T-helper 1 cell treated with Interleukin-12 subunit alpha and Interleukin-12 subunit beta and Interleukin-4 antibody, amounts not matched to agents 30 μg/mL and 1 μg/mL, for 36 hours (primary cell): Measurements from ENCODE around the gene PSMD11.

Experiments used
- H3K27ac Mint-ChIP-seq: one replicate; pipeline ENCODE4 v1.8.0; 2021; ENCODE audit warnings: mild to moderate bottlenecking, mixed read lengths
- H3K27me3 Mint-ChIP-seq: one replicate; pipeline ENCODE4 v1.8.0; 2021; ENCODE audit warnings: low read depth, mixed read lengths
- H3K36me3 Mint-ChIP-seq: one replicate; pipeline ENCODE4 v1.8.0; 2021; ENCODE audit warnings: low read depth, mixed read lengths
- H3K4me1 Mint-ChIP-seq: one replicate; pipeline ENCODE4 v1.8.0; 2021; ENCODE audit warnings: low read depth, mixed read lengths
- H3K4me3 Mint-ChIP-seq: one replicate; pipeline ENCODE4 v1.8.0; 2021; ENCODE audit warnings: mild to moderate bottlenecking, moderate library complexity, mixed read lengths
- H3K9me3 Mint-ChIP-seq: one replicate; pipeline ENCODE4 v1.8.0; 2021; ENCODE audit warnings: mixed read lengths

Gene PSMD11

DNA sequence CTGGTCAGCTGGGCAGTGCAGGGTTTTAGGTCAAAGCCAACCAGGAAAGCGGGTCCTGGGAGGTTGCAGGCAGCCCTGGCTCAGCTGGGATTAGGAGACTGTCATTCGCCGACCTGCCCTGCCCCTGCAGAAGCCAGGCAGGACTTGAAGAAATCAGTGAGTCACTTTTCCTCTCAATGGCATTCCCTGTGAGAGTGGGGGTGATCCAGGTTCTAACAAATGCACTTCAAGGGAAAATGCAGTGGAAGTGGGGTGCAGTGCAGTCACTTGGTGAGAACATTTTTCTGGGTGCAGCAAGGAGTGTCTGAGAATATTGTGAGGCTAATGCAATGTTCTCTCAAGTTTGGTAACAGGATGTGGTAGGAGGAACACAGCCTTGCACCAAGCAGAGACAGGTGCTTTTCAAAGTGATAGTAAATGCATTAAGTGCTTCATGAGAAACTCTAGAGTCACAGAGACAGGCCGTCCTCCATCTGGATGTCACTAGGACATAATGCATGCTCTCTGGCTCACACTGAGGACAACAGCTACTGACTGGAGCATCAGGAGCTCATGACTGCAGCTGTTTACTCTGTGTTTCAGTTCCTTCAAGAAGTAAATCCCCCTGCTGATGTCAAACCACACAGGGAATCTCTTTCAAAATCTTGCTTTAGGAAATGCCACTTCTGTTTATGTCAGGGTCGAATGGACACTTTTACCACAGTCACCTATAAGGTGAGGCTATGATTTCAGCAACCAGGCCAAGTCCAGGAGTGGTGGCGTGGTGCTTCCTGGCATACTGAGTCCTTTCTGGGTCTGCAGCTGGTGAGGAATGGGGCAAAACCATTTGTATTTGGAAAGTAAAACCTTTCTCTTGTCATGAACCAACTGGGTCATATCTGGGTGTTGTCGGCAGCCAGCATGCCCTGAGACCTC lies 59.2 kb downstream of the PSMD11 start:
- H3K36me3 Mint-ChIP-seq, result no peaks in the 10 kb centered on the region
- no peaks in the 10 kb centered on the region for H3K9me3 Mint-ChIP-seq
- peak overlapping the region; percentile 64 for H3K4me3 Mint-ChIP-seq
- H3K27me3 Mint-ChIP-seq, result peaks cover 4% of the 10 kb centered on the region
- H3K27ac Mint-ChIP-seq, result peak overlapping the region; percentile 98
- peaks cover 42% of the 10 kb centered on the region for H3K4me1 Mint-ChIP-seq

GRCh38 chr17:32504166-32504990 lies 60.1 kb downstream of the PSMD11 start:
- no peaks in the 10 kb centered on the region for H3K36me3 Mint-ChIP-seq
- H3K9me3 Mint-ChIP-seq, result no peaks in the 10 kb centered on the region
- peaks cover 42% of the 10 kb centered on the region for H3K4me1 Mint-ChIP-seq
- H3K4me3 Mint-ChIP-seq, result peak overlapping the region; percentile 64
- peaks cover 6% of the 10 kb centered on the region for H3K27me3 Mint-ChIP-seq
- peak overlapping the region; percentile 98 for H3K27ac Mint-ChIP-seq

GRCh38 chr17:32508926-32509325 lies 64.6 kb downstream of the PSMD11 start:
- H3K4me3 Mint-ChIP-seq, result no peak overlapping the region
- H3K27me3 Mint-ChIP-seq, result peaks cover 20% of the 10 kb centered on the region
- H3K27ac Mint-ChIP-seq, result no peak overlapping the region
- peaks cover 21% of the 10 kb centered on the region for H3K4me1 Mint-ChIP-seq
- H3K36me3 Mint-ChIP-seq, result no peaks in the 10 kb centered on the region
- no peaks in the 10 kb centered on the region for H3K9me3 Mint-ChIP-seq

DNA sequence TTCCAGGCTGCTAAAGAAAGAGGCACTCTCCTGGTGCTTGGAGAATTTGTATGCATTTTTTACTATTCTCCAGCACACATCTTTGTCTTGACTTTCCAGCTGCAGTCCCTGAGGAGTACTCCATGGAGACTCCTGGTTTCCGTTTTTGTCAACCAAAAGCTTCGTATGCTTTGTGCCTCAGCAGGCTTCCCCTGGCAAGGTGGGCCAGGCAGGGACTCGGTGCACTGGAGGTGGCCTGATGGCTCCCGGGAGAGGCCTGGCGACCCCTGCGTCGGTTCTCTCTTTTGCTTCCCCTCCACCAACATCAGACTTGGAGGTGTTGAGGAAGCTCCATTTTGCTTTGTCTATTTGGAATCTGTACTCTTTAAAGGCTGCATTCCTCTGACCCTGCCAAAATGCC lies 66.2 kb downstream of the PSMD11 start:
- H3K27me3 Mint-ChIP-seq, result peaks cover 20% of the 10 kb centered on the region
- no peaks in the 10 kb centered on the region for H3K36me3 Mint-ChIP-seq
- H3K27ac Mint-ChIP-seq, result no peak overlapping the region
- H3K9me3 Mint-ChIP-seq, result no peaks in the 10 kb centered on the region
- H3K4me1 Mint-ChIP-seq, result peaks cover 6% of the 10 kb centered on the region
- no peak overlapping the region for H3K4me3 Mint-ChIP-seq

GRCh38 chr17:32512328-32512727 lies 68.0 kb downstream of the PSMD11 start:
- Mint-ChIP-seq H3K36me3 (no peaks in the 10 kb centered on the region), H3K4me3 (no peak overlapping the region), H3K9me3 (no peaks in the 10 kb centered on the region), H3K4me1 (peaks cover 10% of the 10 kb centered on the region), H3K27ac (no peak overlapping the region), H3K27me3 (peaks cover 23% of the 10 kb centered on the region)

DNA sequence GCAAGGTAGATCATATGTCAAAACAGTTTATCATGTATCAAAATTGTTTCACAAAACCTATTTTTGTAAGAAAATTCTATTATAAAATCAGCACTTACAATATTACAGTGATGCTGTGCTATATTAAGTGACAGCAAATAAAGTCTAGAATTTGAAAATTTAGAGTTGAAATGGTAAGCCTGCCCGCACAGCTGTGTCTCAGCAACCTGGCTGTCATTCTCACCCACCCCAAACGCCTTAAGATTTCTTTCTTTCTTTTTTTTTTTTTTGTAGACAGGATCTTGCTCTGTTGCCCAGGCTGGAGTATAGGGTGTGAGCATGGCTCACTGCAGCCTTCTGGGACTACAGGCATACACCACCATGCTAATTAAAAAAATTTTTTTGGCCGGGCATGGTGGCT lies 69.3 kb downstream of the PSMD11 start:
- no peak overlapping the region for H3K27ac Mint-ChIP-seq
- H3K27me3 Mint-ChIP-seq, result peaks cover 26% of the 10 kb centered on the region
- H3K9me3 Mint-ChIP-seq, result no peaks in the 10 kb centered on the region
- H3K4me1 Mint-ChIP-seq, result peaks cover 18% of the 10 kb centered on the region
- H3K4me3 Mint-ChIP-seq, result no peak overlapping the region
- H3K36me3 Mint-ChIP-seq, result no peaks in the 10 kb centered on the region

- Mint-ChIP-seq H3K27me3 (peaks cover 23% of the 10 kb centered on the region), H3K4me1 (peaks cover 20% of the 10 kb centered on the region), H3K36me3 (no peaks in the 10 kb centered on the region), H3K9me3 (no peaks in the 10 kb centered on the region), H3K27ac (no peak overlapping the region), H3K4me3 (no peak overlapping the region)
Measured at GRCh38 chr17:32514606-32515005, 70.3 kb downstream of the PSMD11 start.

DNA sequence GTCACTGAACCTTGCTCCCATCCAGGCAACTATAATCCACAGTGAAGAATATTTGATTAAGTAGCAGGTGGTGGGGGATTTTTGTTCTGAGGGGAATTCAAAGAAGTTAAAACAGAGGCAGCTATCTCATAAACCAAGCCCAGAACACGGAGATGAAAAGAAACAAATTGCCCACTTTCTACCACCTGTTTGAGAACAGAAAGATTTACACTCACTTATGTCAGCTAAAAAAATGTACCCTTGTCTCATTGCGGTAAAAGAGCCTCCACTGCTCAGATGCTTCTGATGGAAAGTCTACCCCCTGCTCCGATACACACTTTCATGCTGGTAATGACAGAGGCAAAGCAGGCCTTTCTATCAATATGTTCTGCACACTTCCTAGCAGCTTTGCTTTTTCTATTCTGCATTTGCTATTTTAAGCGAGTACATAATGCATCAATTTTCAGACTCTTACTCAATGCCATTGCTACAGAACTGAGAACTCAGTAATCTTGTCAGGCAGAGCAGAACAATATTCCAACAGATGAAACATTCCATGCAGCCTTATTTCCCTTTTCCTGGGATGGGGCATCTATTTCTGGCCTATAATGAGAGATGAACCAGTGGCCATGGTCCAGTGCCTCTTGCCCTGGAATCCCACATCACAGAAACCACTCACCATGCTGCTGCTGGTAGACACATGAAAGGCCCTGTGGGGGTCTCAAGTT lies 71.5 kb downstream of the PSMD11 start:
- Mint-ChIP-seq H3K27ac (no peak overlapping the region), H3K4me3 (no peak overlapping the region), H3K9me3 (no peaks in the 10 kb centered on the region), H3K36me3 (no peaks in the 10 kb centered on the region), H3K4me1 (peaks cover 29% of the 10 kb centered on the region), H3K27me3 (peaks cover 23% of the 10 kb centered on the region)

GRCh38 chr17:32516450-32516849 lies 72.1 kb downstream of the PSMD11 start:
- H3K36me3 Mint-ChIP-seq, result no peaks in the 10 kb centered on the region
- H3K4me1 Mint-ChIP-seq, result peaks cover 33% of the 10 kb centered on the region
- no peaks in the 10 kb centered on the region for H3K9me3 Mint-ChIP-seq
- H3K27ac Mint-ChIP-seq, result no peak overlapping the region
- H3K27me3 Mint-ChIP-seq, result peaks cover 21% of the 10 kb centered on the region
- H3K4me3 Mint-ChIP-seq, result no peak overlapping the region

DNA sequence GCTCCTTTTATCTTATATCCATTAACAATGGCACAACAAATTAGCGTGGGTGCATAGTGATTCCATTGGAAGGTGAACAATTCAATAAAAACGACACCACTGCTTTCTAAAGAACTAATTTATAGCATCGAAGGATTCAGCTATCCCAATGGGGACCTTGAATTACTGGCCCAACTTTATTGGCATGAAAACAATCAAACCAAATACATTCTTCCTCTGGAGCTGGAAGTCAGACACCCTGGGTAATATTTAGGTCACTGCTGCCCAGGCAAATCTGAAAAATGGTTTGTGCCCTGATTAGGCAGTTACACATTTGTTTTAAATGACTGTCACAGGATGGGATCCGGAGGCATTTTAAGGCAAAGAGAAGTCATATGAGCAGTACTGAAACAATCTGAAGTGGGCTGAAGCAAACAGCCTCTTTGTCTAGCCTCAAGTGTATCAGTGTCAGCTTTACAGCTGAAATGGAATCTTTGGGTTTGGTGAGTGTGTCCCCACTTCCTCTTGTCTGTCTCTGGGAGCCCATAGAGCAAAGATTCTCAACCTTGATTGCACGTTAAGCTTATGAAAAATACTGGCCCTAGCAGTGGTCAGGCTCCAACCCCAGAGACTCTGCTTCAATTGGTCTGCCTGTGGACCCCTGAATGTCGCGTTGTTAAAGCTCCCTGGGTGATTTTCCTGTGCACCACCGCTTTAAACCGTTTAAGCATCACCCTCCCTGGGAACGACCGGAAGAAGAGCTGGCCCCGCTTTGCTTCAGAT lies 72.8 kb downstream of the PSMD11 start:
- peaks cover 33% of the 10 kb centered on the region for H3K4me1 Mint-ChIP-seq
- no peaks in the 10 kb centered on the region for H3K36me3 Mint-ChIP-seq
- peaks cover 17% of the 10 kb centered on the region for H3K27me3 Mint-ChIP-seq
- H3K9me3 Mint-ChIP-seq, result no peaks in the 10 kb centered on the region
- H3K27ac Mint-ChIP-seq, result peak overlapping the region; percentile 33
- H3K4me3 Mint-ChIP-seq, result peak overlapping the region; percentile 17

GRCh38 chr17:32517982-32518381 lies 73.7 kb downstream of the PSMD11 start:
- peak overlapping the region; percentile 21 for H3K27ac Mint-ChIP-seq
- no peaks in the 10 kb centered on the region for H3K36me3 Mint-ChIP-seq
- H3K27me3 Mint-ChIP-seq, result peaks cover 16% of the 10 kb centered on the region
- no peak overlapping the region for H3K4me3 Mint-ChIP-seq
- peaks cover 40% of the 10 kb centered on the region for H3K4me1 Mint-ChIP-seq
- H3K9me3 Mint-ChIP-seq, result no peaks in the 10 kb centered on the region

DNA sequence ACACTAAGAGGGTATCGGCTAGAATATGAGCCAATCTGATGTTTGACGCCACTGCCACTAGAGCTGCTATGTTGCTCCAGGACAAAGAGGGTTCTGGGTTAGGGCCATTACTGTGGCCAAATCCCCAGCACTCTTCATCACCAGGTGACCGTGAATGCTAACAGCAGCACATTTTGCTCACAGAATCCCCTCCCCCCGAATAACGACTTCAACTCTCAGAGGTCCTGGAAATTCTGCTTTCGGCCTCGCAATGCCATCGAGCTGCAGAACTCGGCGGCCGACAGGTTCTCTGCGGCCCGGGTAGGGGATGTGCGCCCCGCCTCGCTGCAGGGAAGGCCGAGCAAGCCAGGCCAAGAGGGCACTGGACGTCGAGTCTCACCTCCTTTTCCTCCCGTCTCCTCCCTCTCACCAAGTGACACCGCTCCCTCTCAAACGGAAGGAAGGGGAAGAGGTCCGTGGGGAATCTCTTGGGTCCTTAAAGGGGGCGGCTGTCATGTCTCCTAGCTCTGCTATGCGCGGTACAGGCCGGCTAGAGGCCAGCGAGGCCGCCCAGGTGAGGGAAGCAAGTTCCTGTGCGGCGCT lies 74.4 kb downstream of the PSMD11 start:
- Mint-ChIP-seq H3K36me3 (no peaks in the 10 kb centered on the region), H3K27me3 (peaks cover 12% of the 10 kb centered on the region), H3K4me1 (peaks cover 42% of the 10 kb centered on the region), H3K27ac (no peak overlapping the region), H3K9me3 (no peaks in the 10 kb centered on the region), H3K4me3 (peak overlapping the region; percentile 16)

DNA sequence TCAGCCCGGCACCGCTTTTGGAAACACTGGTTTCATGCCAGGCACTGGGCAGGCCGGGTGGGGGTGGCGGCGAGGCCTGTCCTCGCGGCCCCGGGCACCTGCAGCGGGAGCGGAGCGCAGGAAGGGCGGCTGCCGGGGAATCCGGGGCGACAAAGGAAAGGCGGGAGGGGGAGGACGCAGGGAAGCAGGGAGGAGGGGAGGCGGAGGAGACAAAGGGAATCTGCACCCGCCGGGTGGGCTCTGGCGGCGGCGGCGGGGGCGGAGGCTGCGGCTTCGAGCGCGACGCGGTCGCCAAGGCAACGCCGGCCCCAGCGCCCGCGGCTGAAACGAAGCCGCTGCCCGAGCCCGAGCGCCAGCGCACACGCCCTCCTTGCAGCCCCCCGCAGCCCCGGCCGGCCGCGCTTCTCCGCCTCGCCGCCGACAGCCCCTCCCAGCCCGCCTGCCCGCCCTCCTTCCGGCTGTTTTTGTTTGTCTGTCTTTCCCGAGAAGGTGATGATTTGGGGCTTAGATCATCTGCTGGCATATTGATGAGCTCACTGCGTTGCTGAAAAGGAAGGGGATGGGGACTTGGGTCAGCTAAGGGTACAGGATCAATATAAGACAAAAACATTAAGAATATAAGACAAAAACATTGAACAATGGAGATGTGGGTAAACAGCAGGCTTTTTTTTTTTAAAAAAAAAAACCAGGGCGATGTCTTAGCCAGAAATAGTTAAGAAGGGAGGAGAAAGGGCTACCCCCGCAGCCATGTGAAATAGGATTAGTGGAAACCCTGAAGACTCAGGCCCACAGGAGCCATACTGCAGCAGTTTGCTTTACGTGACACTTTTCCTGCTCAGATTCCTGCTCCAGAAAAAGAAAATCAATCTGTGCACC lies 75.2 kb downstream of the PSMD11 start:
- H3K36me3 Mint-ChIP-seq, result no peaks in the 10 kb centered on the region
- H3K27ac Mint-ChIP-seq, result peak overlapping the region; percentile 90
- H3K4me1 Mint-ChIP-seq, result peaks cover 47% of the 10 kb centered on the region
- peaks cover 12% of the 10 kb centered on the region for H3K27me3 Mint-ChIP-seq
- H3K4me3 Mint-ChIP-seq, result peak overlapping the region; percentile 77
- no peaks in the 10 kb centered on the region for H3K9me3 Mint-ChIP-seq
